Kidney (tissue), 14 donors: ENCODE data around the gene AGPAT4. TPM values are rescaled to one million over a fixed set of nuclear protein-coding genes. Genes with fewer than 3 reads are reported as not detected.

Experiments used
- DNase-seq, 5 donors: peaks; one replicate each; pipeline ENCODE4 v3.0.0-alpha.2; 2013 to 2020
- FAIRE-seq: peaks from 2 replicates; lab custom pipeline; 2012; peaks lifted over from hg19 to GRCh38; lab: Jason Lieb, UNC
- H3K27ac ChIP-seq, 2 donors: one replicate each; pipeline ENCODE4 v1.7.0; 2013; ENCODE audit warnings: low read depth in 2 of 2, low read length in 2 of 2, inconsistent platforms in 1 of 2
- H3K27me3 ChIP-seq: one replicate; pipeline ENCODE4 v1.7.1; 2013; ENCODE audit warnings: low read length, inconsistent platforms; ENCODE audit not compliant: control insufficient read depth, insufficient read depth
- H3K36me3 ChIP-seq, 3 donors: one replicate each; pipeline versions ENCODE4 v1.7.0 to v1.7.1; 2013; ENCODE audit warnings: low read length in 3 of 3, control low read depth in 1 of 3, inconsistent platforms in 1 of 3; ENCODE audit not compliant: insufficient read depth in 3 of 3, control insufficient read depth in 2 of 3
- H3K4me1 ChIP-seq, 3 donors: one replicate each; pipeline versions ENCODE4 v1.7.0 to v1.7.1; 2013; ENCODE audit warnings: low read length in 3 of 3, inconsistent platforms in 1 of 3, low read depth in 1 of 3; ENCODE audit not compliant: control insufficient read depth in 2 of 3, insufficient read depth in 2 of 3
- H3K4me3 ChIP-seq, 3 donors: one replicate each; pipeline versions ENCODE4 v1.7.0 to v1.8.1; 2013; ENCODE audit warnings: low read length in 3 of 3, control low read depth in 1 of 3, inconsistent platforms in 1 of 3
- H3K9ac ChIP-seq, 3 donors: one replicate each; pipeline versions ENCODE4 v1.7.0 to v1.7.1; 2013; ENCODE audit warnings: low read length in 3 of 3, control low read depth in 1 of 3, inconsistent platforms in 1 of 3
- H3K9me3 ChIP-seq, 3 donors: one replicate each; pipeline versions ENCODE4 v1.7.0 to v1.7.1; 2013; ENCODE audit warnings: low read length in 3 of 3, control low read depth in 1 of 3, inconsistent platforms in 1 of 3; ENCODE audit not compliant: control insufficient read depth in 2 of 3, insufficient read depth in 1 of 3
- intact Hi-C: fragments of 100-400 bp; cut with DNase I; formaldehyde crosslinking; loops from one replicate; pipeline ENCODE4 v1.11.1; 2022
- polyA plus RNA-seq: library from polyadenylated mRNA; stranded (reverse); fragments of 350-450 nt; fragmentation: Illumina TruSeq; extraction: RNeasy Lipid Tissue Mini Kit (QIAGEN cat#74804); gene quantifications from one replicate; pipeline ENCODE4 v1.2.3, GENCODE V29; 2014; ENCODE audit warnings: low read depth, low replicate concordance; ENCODE audit not compliant: insufficient read depth
- total RNA-seq: library from RNA; stranded (reverse); fragmentation: NEBNext Ultra II Directional; extraction: Animal tissue kit (Norgen Biotek cat#: 25700); gene quantifications from one replicate; pipeline ENCODE4 v1.2.1, GENCODE V29; 2021
- TF ChIP-seq, protein P1 (sequence below): IDR thresholded peaks from 3 replicates; pipeline ENCODE4 v1.5.1; 2012; ENCODE audit warnings: mild to moderate bottlenecking, moderate library complexity, borderline replicate concordance; ENCODE audit not compliant: insufficient read depth; ENCODE audit errors: extremely low read depth
- donor health status: control.
- donor health status: control.
- donor health status: control.
- donor health status: control.
- donor health status: control.
- donor health status: DM: yes; HTN: yes; CAD: no.
- donor health status: Normal renal cell carcinoma (clear cell type).

AGPAT4 gene
- total and polyA plus RNA-seq, 2 donors from 2014 or later: 3.3 to 12.3 TPM

DNA sequence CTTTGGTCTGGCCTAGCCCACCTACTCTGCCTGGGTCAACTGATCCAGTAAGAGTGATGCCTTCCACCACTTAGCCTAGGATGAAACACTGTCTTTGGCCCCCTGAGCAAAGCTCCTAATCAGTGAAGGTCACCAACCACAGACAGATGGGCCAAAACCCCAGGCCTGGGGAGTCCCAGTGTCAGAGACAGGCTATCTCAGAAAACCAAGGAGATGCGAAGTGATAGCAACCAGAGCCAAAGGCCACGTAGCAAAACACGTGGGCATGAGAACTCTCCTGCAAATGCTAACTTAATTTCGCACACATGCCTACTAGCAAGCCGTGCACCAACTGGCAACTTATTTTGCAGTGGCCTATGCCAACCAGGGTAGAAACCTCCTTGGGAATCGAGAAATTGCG lies 29.1 kb downstream of the AGPAT4 start:
- H3K27ac ChIP-seq: no peak overlapping the region
- H3K4me3 ChIP-seq: no peak overlapping the region
- no peaks in the 10 kb centered on the region for H3K36me3 ChIP-seq
- H3K4me1 ChIP-seq: peaks cover 0 to 2% (median 0%) of the 10 kb centered on the region in 3 donors
- no peak for DNase-seq
- intact Hi-C loops: no loop called here
- TF ChIP-seq, protein P1, sequence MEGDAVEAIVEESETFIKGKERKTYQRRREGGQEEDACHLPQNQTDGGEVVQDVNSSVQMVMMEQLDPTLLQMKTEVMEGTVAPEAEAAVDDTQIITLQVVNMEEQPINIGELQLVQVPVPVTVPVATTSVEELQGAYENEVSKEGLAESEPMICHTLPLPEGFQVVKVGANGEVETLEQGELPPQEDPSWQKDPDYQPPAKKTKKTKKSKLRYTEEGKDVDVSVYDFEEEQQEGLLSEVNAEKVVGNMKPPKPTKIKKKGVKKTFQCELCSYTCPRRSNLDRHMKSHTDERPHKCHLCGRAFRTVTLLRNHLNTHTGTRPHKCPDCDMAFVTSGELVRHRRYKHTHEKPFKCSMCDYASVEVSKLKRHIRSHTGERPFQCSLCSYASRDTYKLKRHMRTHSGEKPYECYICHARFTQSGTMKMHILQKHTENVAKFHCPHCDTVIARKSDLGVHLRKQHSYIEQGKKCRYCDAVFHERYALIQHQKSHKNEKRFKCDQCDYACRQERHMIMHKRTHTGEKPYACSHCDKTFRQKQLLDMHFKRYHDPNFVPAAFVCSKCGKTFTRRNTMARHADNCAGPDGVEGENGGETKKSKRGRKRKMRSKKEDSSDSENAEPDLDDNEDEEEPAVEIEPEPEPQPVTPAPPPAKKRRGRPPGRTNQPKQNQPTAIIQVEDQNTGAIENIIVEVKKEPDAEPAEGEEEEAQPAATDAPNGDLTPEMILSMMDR: no peak
- no peaks in the 10 kb centered on the region for H3K9me3 ChIP-seq
- no peak for FAIRE-seq
- no peak overlapping the region for H3K9ac ChIP-seq
- H3K27me3 ChIP-seq: no peaks in the 10 kb centered on the region

- Histone ChIP-seq H3K4me3 (no peak overlapping the region), H3K4me1 (peaks cover 0 to 2% (median 0%) of the 10 kb centered on the region in 3 donors), H3K27ac (no peak overlapping the region), H3K9me3 (no peaks in the 10 kb centered on the region), H3K27me3 (no peaks in the 10 kb centered on the region), H3K9ac (no peak overlapping the region), H3K36me3 (no peaks in the 10 kb centered on the region)
- intact Hi-C loops: no loop called here
- no peak for FAIRE-seq
- no peak for DNase-seq
- TF ChIP-seq, protein P1: no peak
Observed at GRCh38 chr6:161242779-161243693, 30.8 kb downstream of the AGPAT4 start.

DNA sequence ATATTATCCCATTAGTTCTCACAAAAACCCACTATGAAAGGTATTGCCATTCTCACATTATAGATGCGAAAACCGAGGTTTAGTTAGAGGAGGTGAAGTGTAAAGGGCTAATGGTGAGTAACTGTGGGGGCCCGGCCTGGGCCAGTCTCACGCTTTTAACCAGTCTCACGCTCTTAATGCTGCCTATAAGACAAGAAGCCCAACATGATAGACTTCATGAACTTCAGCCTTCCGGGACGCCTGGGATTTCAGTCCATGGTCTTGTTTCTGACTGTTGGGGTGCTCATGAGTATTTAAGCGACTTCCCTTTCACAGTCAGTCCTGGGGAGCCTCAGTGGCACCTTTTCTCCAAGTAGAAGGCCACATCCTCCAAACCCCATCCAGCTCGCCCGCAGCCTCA lies 31.7 kb downstream of the AGPAT4 start:
- TF ChIP-seq, protein P1: no peak
- Histone ChIP-seq H3K36me3 (no peaks in the 10 kb centered on the region), H3K9ac (no peak overlapping the region), H3K4me3 (no peak overlapping the region), H3K27ac (no peak overlapping the region), H3K27me3 (no peaks in the 10 kb centered on the region), H3K9me3 (no peaks in the 10 kb centered on the region), H3K4me1 (peaks cover 0 to 2% (median 0%) of the 10 kb centered on the region in 3 donors)
- intact Hi-C loops: no loop called here
- DNase-seq (no peak), FAIRE-seq (no peak)
